ENCODE measurements around the gene RAI1. TPM values are rescaled to one million over a fixed set of nuclear protein-coding genes. Genes with fewer than 3 reads are reported as not detected.
"Not testable (repeated sequence)": the region's sequence is repeated elsewhere in the genome, so short reads cannot be mapped to it uniquely, and the experiment has no call there.

RAI1 gene
- total RNA-seq, 3 donors from 2014 or later = 19.9 to 22.4 (median 20.1) TPM

DNA sequence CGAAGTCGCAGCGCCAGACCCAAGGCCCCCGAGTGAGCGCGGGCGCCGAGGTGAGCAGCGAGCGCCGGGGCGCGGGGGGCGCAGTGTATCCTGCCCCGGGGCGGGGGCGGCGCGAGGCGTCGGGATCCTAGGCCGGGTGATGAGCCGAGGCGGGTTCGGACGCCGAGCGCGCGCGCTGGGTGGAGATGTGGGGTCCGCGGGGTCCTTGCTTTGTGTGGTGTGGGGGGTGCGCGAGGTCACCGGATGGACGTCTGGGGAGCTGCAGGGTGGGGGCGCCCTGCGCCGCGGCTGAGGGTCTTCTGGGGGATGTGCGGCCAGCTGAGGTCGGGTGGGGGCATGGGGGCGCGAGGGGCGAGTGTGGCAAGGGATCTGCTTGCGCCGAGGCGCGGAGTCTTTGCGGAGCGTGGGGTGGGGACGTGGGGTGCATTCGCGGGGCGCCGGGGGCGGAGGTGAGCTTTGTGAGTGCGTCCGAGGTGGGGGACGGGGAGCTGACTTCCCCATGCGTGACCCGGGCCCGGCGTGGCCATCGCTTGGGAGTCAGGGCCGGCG, 560 bp downstream of the RAI1 start:
- Mint-ChIP-seq H3K27me3 (ENCODE audit: low read depth) (no peaks in the 10 kb centered on the region), H3K4me3 (peak overlapping the region; percentile 87), H3K4me1 (ENCODE audit: low read depth) (peaks cover 24% of the 10 kb centered on the region), H3K9me3 (no peaks in the 10 kb centered on the region), H3K36me3 (ENCODE audit: insufficient read depth) (no peaks in the 10 kb centered on the region)
- ATAC-seq (peak; percentile 31 to 34), DNase-seq (peak; percentile 21)

DNA sequence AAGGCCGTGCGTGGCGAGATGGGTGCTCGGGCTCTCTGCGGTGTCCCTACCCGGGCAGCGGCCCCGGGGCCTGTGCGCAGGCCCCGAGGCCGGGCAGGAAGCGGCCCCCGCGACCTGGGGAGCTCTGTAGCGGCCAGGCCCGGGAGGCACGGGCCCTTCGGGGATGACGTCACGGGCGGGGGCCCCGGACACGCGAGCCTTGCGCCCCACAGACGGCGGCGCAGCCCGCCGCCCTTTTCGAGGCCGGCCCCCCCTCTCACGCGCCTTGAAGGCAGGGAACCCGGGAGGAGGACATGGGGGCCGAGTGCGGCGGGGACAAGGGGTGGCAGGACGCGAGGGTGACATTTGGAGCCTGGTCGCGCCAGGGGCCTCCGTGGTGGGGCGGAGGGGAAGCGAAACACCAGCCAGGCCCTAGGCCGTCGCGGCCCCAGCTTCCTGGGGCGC, 1.1 kb downstream of the RAI1 start:
- DNase-seq (peak; percentile 32), ATAC-seq (peak; percentile 38 to 46)
- no peaks in the 10 kb centered on the region for H3K9me3 Mint-ChIP-seq
- peak overlapping the region; percentile 87 for H3K4me3 Mint-ChIP-seq
- H3K4me1 Mint-ChIP-seq (ENCODE audit: low read depth) = peaks cover 20% of the 10 kb centered on the region
- no peaks in the 10 kb centered on the region for H3K27me3 Mint-ChIP-seq (ENCODE audit: low read depth)
- no peaks in the 10 kb centered on the region for H3K36me3 Mint-ChIP-seq (ENCODE audit: insufficient read depth)

DNA sequence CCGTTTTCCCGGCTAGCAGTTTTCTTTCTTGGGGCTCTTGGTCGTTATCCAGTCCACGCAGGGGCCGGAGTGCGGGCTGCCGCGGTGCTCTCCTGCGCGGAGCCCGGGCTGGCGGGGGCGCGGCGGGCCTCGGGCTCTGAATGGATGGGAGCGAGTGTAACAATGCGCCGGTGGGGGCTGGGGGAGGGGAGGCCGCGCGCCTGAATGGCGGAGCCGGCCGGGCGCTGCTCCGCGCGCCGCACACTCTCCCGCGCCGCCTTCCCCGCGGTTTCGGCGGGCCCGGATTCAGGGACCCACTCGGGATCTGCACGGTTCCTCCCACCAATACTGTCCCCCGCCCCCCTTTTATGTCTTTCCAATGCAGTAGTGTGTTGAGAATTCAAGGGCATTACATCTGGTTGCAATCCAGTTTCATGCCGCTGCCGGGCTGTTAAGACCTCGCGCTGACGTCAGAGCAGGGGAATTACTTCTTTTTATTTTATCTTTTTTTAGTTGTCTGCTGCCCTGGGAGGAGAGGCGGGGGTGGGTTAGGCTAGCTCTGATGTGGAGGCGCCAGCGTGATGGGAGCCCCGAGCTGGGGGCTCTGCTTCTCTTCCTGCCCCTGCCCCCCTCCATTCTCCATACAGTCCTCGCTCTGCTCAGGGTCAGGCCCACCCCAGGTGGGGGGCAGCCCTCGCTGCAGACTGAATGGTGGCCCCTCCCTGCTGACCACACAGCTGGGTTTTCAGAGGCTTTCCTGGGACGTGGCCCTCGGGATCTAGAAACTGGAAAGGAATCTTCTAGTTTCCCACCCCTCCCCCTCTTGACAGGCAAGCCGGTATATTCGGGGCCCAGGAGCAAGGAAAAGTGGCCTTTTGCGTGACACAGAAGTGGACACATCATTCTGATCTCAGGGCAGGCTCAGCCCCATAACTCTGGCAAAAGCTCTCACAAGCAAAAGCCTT, 1.8 kb downstream of the RAI1 start:
- DNase-seq (peak; percentile 64), ATAC-seq (peak; percentile 67 to 75)
- Mint-ChIP-seq H3K27me3 (ENCODE audit: low read depth) (no peaks in the 10 kb centered on the region), H3K36me3 (ENCODE audit: insufficient read depth) (no peaks in the 10 kb centered on the region), H3K4me1 (ENCODE audit: low read depth) (peaks cover 20% of the 10 kb centered on the region), H3K9me3 (no peaks in the 10 kb centered on the region), H3K4me3 (peak overlapping the region; percentile 87)

DNA sequence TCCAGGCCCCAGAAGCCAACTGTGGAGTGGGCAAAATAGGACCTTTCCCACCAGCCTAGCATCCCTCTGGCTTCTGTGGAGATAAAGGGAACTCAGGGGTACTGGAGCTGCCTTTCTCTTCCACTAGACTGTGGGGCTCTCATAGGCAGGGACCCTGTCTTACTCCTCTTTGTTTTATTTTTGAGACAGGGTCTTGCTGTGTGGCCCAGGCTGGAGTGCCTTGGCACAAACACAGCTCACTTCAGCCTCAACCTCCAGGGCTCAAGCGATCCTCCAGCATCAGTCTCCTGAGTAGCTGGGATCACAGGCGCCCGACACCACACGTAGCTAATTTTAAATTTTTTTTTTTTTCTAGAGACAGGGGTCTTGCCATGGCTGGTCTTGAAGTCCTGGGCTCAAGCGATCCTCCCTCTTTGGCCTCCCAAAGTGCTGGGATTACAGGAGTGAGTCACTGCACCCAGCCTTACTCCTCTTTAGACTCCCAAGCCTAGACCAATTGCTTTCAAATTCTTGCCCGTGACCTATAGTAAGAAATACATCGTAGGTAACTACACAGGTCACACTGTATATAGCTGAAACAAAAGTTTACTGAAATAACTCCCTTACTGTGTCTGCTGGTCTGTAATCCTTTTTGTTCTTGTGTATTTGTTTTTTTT, 2.6 kb downstream of the RAI1 start:
- Mint-ChIP-seq H3K27me3 (ENCODE audit: low read depth) (no peaks in the 10 kb centered on the region), H3K4me3 (peak overlapping the region; percentile 87), H3K36me3 (ENCODE audit: insufficient read depth) (no peaks in the 10 kb centered on the region), H3K4me1 (ENCODE audit: low read depth) (peaks cover 20% of the 10 kb centered on the region), H3K9me3 (no peaks in the 10 kb centered on the region)
- no peak for ATAC-seq
- DNase-seq = no peak

DNA sequence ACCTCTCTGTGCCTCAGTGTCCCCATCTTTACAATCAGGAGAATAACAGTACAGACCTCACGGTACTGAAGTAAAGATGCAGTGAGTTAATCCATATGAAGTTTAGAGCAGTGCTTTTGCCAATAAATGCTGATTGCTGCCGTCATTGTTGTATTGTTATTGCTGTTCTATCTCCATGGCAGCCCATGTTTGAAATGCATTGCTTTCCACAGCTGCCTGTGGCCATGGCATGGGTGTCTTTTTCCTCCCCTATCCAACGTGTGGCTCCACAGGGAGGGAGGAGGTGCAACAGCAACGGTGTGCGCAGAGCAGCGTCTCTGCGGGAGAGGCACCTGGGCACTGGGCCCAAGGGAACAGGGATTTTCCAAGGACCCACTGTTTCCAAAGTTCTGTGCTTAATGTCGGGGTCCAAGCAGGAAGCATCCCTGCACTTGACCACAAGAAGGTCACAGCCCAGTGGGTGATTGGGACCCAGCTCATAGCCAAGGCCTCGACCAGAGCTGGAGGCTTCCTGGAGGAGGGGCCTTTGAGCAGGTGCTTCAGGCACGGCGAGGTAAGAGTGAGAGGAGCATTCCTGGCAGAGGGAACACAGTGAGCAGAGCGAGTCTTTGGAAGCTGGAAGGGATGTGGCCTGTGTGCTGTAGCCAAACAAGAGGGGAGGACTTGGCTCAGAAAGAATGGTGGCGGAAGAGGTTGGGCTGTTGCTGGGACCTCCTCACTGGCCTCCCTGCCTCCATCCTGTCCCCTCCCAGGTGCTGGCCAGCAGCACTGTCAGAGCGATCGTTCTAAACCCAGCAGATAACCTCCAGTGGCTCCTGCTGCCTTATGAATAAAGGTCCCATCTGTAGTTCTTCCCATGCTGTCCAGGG, 3.9 kb downstream of the RAI1 start:
- Mint-ChIP-seq H3K4me3 (no peak overlapping the region), H3K36me3 (ENCODE audit: insufficient read depth) (no peaks in the 10 kb centered on the region), H3K27me3 (ENCODE audit: low read depth) (no peaks in the 10 kb centered on the region), H3K9me3 (no peaks in the 10 kb centered on the region), H3K4me1 (ENCODE audit: low read depth) (peaks cover 23% of the 10 kb centered on the region)
- ATAC-seq (no peak), DNase-seq (no peak)

DNA sequence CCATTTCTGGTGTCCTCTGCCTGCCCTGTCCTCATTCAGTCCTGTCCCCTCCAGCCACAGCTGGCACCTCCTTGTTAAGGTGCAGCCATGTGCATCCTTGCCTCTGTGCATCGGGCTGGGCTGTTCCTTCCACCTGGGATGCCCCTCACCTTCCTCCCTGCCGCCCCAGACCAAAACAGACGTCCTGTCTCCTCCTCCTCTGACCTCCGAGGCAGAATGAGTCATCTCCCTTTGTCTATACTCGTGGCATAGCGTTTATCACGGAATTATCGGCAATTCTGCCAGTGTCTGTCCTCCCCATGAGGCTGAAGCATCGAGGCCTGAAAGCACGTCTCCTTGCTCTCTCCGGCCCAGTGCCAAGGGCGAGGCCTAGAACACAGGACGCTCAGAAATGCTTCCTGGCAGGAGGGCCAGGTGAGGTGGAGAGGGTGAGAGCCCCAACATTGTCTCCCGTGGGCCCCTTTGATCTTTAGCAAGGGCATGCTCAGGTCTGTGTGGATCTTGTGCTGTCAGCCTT, 4.6 kb downstream of the RAI1 start:
- Mint-ChIP-seq H3K4me1 (ENCODE audit: low read depth) (peaks cover 26% of the 10 kb centered on the region), H3K4me3 (no peak overlapping the region), H3K27me3 (ENCODE audit: low read depth) (no peaks in the 10 kb centered on the region), H3K36me3 (ENCODE audit: insufficient read depth) (no peaks in the 10 kb centered on the region), H3K9me3 (no peaks in the 10 kb centered on the region)
- DNase-seq = no peak
- no peak for ATAC-seq

DNA sequence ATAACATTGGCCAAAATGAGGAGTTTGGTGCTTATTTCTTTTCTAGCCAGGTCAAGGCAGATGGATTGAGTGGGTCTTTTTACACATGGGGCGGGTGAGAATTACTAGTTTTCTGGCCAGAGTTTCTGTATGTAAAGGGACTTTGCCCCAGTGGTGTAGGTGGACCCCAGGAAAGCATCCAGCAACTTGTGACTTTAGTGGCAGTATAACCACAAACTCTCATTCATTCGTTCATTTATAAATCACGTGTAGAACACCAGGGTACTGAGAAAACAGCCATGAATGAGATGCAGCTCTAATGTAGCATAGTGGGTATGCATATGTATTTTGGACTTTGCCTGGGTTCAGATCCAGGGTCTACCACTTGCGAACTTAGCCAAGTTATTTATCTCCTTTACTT, 8.1 kb downstream of the RAI1 start:
- H3K4me3 Mint-ChIP-seq = no peak overlapping the region
- ATAC-seq (no peak), DNase-seq (no peak)
- H3K4me1 Mint-ChIP-seq (ENCODE audit: low read depth) = peaks cover 52% of the 10 kb centered on the region
- no peaks in the 10 kb centered on the region for H3K36me3 Mint-ChIP-seq (ENCODE audit: insufficient read depth)
- H3K27me3 Mint-ChIP-seq (ENCODE audit: low read depth) = no peaks in the 10 kb centered on the region
- H3K9me3 Mint-ChIP-seq = no peaks in the 10 kb centered on the region

DNA sequence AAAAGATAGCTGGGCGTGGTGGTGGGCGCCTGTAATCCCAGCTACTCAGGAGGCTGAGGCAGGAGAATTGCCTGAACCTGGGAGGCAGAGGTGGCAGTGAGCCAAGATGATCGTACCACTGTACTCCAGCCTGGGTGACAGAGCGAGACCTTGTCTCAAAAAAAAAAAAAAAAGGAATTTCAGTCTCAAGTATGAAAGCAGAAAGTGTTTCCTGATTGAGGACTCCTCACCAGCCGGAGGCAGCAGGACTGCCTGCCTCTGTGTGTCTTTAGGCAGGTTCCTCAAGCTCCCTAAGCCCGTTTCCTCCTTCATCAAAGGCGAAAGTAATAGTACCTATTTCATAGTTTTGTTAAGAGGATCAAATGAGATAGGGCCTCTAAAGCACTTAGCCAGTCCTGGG, 9.0 kb downstream of the RAI1 start:
- H3K4me1 Mint-ChIP-seq (ENCODE audit: low read depth) = peaks cover 52% of the 10 kb centered on the region
- not testable (repeated sequence) for H3K9me3 Mint-ChIP-seq; ATAC-seq; H3K36me3 Mint-ChIP-seq (ENCODE audit: insufficient read depth); H3K4me3 Mint-ChIP-seq; DNase-seq; H3K27me3 Mint-ChIP-seq (ENCODE audit: low read depth)

DNA sequence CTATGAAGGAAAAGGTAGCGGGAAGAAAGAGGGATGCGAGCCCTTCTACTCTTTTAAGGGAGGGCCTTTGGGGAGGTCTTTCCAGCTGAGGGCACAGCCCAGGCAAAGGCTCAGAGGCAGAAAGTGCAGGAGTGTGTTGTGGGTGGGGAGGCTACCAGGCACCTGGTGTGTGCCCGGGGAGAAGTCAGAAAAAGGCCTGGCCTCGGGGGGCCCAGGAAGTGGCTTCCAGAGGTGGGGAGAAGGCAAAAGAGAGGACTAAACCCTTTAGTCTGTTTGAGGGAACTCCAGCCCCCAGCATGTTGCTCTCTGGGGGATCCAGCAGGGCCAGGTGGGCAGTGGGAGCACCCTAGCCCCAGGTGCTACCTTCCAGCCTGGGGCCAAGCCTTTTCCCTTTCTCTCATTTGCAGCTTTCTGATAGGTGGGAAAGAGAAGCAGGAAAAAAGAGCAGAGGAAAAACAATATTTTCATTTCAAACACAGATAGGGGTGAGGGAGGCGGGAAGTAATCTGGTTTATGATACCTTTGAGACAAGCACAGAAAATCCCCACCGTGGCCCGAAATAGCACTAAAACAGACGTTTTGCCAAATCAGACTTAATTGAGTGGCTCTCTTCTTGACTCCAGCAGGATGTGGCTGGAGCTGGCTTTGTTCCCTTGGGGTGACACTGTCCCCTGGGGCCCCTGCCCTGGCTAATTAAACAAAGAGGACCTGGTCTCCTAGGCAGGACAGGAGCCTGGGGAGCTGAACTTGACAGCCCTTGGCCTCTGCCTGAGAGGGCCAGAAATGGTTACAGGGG, 10.4 kb downstream of the RAI1 start:
- no peaks in the 10 kb centered on the region for H3K27me3 Mint-ChIP-seq (ENCODE audit: low read depth)
- DNase-seq = no peak
- no peaks in the 10 kb centered on the region for H3K36me3 Mint-ChIP-seq (ENCODE audit: insufficient read depth)
- no peak for ATAC-seq
- no peak overlapping the region for H3K4me3 Mint-ChIP-seq
- peaks cover 59% of the 10 kb centered on the region for H3K4me1 Mint-ChIP-seq (ENCODE audit: low read depth)
- no peaks in the 10 kb centered on the region for H3K9me3 Mint-ChIP-seq

DNA sequence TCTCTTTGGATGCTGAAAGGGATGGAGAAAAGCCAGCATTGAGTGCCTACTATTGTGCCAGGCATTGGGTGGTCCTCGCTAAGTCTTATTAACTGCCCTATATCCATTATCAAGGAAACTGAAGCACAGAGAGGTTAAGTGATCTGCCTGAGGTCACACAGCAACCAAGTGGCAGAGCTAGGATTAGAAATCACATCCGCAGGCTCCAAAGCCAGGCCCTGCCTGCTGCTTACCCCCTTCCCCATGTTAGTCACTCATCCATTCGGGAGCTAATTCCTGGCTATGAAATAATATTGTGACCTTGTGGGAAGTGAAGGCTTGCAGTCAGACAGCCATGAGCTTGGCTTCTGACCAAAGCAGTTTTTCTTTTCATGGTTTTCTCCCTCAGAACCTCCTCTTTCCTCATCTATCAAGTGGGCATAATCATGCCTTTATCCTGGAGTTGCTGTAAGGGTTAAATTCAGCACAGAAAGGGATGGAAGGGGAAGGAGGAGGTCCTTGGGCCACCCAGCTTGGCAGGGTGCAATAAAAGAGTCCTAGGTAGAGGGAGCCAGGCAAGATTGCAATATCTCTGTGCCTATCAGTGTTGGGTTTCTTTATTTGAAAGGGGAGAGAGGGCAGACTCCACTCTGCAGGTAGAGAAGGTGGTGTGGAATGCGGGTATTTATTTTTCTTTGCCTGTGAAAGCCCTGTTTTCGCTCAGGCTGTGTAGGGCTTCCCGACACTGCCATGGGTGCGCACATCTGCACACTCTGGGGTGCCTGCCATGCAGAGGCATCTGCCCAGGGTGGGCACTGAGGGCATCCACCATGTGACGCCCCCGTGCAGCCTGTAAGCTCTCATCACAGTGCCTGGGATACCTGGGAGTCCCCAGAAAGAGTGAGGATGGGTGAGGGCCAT, 11.3 kb downstream of the RAI1 start:
- no peaks in the 10 kb centered on the region for H3K9me3 Mint-ChIP-seq
- ATAC-seq = no peak
- no peaks in the 10 kb centered on the region for H3K36me3 Mint-ChIP-seq (ENCODE audit: insufficient read depth)
- H3K4me3 Mint-ChIP-seq = peak overlapping the region; percentile 33
- H3K27me3 Mint-ChIP-seq (ENCODE audit: low read depth) = no peaks in the 10 kb centered on the region
- H3K4me1 Mint-ChIP-seq (ENCODE audit: low read depth) = peaks cover 61% of the 10 kb centered on the region
- DNase-seq = no peak

DNA sequence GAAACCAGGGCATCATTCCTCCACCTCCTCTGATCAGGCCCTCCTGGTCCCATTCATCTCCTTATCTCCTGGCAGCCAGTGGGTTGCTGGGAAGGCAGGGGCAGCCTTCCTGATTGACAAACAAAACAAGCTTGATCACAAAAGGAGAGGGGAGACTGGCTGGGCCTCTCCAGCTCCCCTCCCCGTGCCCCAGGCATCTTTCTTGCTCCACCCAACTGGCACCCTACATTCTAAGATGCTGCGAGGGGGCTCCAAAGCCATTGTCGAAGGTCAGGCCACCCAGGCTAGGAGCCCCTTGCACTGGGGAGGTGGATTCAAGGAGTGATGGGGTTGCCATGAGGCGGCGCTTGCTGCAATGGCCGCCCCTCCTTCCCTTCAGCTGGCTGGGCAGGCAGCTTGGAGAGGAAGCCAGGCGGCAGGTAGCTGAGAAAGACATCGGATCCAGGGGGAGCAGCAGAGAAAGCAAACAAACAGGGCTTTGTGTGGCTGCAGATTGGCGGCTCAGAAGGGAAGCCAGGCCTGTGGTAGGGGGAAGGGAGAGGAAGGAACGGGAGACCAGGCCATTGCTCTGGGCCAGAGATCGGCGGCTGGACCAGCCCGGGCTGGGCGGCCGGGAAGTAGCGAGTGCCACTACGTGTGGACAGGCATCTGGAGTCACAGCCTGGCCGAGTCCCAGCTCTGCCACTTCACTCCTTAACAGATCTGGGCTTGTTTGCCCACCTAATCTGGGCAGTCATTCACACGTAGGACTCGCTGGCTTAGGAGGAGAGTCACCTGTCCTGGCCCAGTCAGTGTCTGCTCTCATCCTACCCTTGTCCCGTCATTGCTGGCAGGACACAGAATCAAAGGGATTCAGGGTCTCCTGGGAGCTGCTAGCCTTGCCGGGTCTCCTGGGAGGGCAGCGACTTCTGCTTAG, 12.3 kb downstream of the RAI1 start:
- Mint-ChIP-seq H3K27me3 (ENCODE audit: low read depth) (no peaks in the 10 kb centered on the region), H3K36me3 (ENCODE audit: insufficient read depth) (no peaks in the 10 kb centered on the region), H3K9me3 (no peaks in the 10 kb centered on the region), H3K4me1 (ENCODE audit: low read depth) (peaks cover 62% of the 10 kb centered on the region), H3K4me3 (peak overlapping the region; percentile 74)
- no peak for DNase-seq
- no peak for ATAC-seq
